NB4 (cell line): ENCODE data around the gene PHKB.

ENCODE experiments used
- DNase-seq: peaks from one replicate; pipeline ENCODE4 v3.0.0; 2010; ENCODE audit warnings: low read depth
- H3K4me3 ChIP-seq: one replicate; pipeline ENCODE4 v1.5.1; 2011; ENCODE audit warnings: mild to moderate bottlenecking, low read depth, low read length, moderate library complexity
- CTCF ChIP-seq: IDR thresholded peaks from one replicate; pipeline ENCODE4 v1.5.1; 2012; ENCODE audit warnings: low read depth, low read length
- MYC ChIP-seq: IDR thresholded peaks from 2 replicates; pipeline ENCODE4 v1.6.1; 2011; ENCODE audit warnings: low read depth, low read length
- POLR2A ChIP-seq: IDR thresholded peaks from 2 replicates; pipeline ENCODE4 v1.6.1; 2011; ENCODE audit warnings: mild to moderate bottlenecking; ENCODE audit not compliant: insufficient read length; ENCODE audit errors: extremely low read depth
- TF ChIP-seq, protein P1 (sequence below): IDR thresholded peaks from 2 replicates; pipeline ENCODE4 v1.6.1; 2011; ENCODE audit warnings: low read depth, low read length

PHKB gene

GRCh38 chr16:47719713-47720112, 258.6 kb downstream of the PHKB start:
- no peak for DNase-seq
- H3K4me3 ChIP-seq: no peak overlapping the region
- TF ChIP-seq, protein P1, sequence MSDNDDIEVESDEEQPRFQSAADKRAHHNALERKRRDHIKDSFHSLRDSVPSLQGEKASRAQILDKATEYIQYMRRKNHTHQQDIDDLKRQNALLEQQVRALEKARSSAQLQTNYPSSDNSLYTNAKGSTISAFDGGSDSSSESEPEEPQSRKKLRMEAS: no peak
- TF ChIP-seq MYC: no peak
- TF ChIP-seq POLR2A: no peak
- no peak for TF ChIP-seq CTCF

DNA sequence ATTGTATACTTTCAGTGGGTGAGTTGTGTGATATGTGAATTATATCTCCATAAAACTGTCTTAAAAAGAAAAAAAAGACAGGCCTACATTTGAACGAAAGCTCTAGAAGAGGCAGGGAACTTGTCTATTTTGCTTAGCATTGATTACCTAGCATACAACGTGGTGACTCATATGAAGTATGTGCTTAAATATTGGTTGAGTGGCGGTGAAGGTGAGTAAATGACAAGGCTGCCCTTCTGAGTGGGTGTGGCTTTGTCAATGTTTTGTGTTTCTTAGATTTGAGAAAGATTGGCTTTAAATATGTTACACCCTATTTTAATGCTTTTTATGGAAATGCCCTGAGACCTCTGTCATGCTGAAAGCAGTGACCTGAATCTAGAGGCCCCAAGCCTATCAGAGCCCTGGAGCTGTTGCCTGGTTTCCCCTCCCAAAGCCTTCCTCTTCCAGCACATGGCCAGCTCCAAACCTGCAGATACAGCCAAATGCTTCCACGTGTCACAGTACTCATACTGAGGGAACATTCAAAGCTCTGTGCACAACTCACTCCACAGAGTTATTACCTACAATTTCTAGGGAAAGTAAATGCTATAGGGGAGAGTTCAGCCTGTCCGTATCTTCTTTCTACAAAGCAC, 260.0 kb downstream of the PHKB start:
- no peak for DNase-seq
- TF ChIP-seq POLR2A: no peak
- TF ChIP-seq CTCF: no peak
- no peak for TF ChIP-seq MYC
- TF ChIP-seq, protein P1: no peak
- H3K4me3 ChIP-seq: no peak overlapping the region

- DNase-seq: no peak
- no peak overlapping the region for H3K4me3 ChIP-seq
- TF ChIP-seq, protein P1: no peak
- no peak for TF ChIP-seq POLR2A
- no peak for TF ChIP-seq CTCF
- no peak for TF ChIP-seq MYC
Measured at GRCh38 chr16:47722046-47722445, 260.9 kb downstream of the PHKB start.

- H3K4me3 ChIP-seq: no peak overlapping the region
- TF ChIP-seq, protein P1: no peak
- no peak for TF ChIP-seq CTCF
- no peak for DNase-seq
Measured at GRCh38 chr16:47724115-47724785, 263.1 kb downstream of the PHKB start.

DNA sequence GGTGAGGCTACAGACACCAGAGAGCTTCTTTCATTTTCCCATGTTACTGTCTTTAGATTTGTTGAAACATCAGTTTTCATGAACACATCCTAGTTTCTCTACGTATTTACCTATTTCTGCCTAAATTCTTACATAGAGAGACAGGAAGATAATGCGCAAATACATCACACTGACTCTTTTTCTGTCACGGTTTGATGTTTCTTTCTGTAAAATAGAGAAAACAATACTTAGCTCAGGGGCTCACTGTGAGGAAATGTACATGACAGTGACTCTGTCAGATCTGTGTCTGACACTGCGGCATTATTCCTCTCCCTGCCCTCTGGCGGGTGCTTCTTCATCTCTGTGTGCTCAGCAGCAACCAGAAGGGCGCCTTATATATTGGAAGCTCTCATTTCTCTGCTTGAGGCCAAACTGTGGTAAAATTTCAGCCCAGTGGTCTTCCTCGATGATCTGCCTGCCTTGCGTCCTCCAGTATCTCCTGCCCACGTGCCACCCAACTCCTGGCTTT, 264.1 kb downstream of the PHKB start:
- TF ChIP-seq CTCF: no peak
- TF ChIP-seq, protein P1: no peak
- H3K4me3 ChIP-seq: no peak overlapping the region
- DNase-seq: no peak
